ENCODE data around the gene C19orf47.

DNA sequence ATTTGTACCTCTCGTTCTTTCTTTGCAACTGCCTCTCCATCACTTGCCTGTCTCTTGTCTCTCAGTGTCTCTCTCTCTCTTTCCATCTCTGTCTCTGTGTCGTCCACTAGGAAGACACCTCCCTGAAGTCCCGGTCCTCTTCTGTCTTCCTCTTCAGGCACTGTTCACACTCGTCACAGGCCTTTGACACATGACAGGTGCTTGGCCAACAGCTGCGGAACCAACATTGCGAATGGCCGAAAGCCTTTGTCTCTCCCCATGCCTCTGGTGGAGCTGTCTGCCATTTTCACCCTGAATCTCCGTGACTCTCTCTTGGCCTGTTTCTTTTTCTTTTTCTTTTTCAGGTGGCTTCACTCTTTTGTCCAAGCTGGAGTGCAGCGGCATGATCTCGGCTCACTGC is 39.0 kb upstream of the C19orf47 start:
- no peak for TF ChIP-seq ISL1 (CRISPR knock-in tag; IDR thresholded peaks at IDR 0.05)
- no peak for TF ChIP-seq PPARA (CRISPR knock-in tag; IDR thresholded peaks at IDR 0.05; ENCODE audit: borderline replicate concordance)
- TF ChIP-seq, protein P1, sequence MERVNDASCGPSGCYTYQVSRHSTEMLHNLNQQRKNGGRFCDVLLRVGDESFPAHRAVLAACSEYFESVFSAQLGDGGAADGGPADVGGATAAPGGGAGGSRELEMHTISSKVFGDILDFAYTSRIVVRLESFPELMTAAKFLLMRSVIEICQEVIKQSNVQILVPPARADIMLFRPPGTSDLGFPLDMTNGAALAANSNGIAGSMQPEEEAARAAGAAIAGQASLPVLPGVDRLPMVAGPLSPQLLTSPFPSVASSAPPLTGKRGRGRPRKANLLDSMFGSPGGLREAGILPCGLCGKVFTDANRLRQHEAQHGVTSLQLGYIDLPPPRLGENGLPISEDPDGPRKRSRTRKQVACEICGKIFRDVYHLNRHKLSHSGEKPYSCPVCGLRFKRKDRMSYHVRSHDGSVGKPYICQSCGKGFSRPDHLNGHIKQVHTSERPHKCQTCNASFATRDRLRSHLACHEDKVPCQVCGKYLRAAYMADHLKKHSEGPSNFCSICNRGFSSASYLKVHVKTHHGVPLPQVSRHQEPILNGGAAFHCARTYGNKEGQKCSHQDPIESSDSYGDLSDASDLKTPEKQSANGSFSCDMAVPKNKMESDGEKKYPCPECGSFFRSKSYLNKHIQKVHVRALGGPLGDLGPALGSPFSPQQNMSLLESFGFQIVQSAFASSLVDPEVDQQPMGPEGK (CRISPR knock-in tag; IDR thresholded peaks at IDR 0.05; ENCODE audit: borderline replicate concordance), result no peak
